ENCODE results near the gene GRIK4.

GRCh38 chr11:120471131-120471530 is 40.4 kb upstream of the GRIK4 start:
- no peak for TF ChIP-seq POLR2A (IDR thresholded peaks at IDR 0.05; ENCODE audit: low read depth, low read length)
- no peak for TF ChIP-seq POLR2AphosphoS5 (IDR thresholded peaks at IDR 0.05; ENCODE audit: low read depth, low read length)
- no peak for TF ChIP-seq TAF1 (IDR thresholded peaks at IDR 0.05; ENCODE audit: borderline replicate concordance, low read depth, low read length)

Data from GM12892 (cell line).